ENCODE data around the gene WWC2. TPM values are rescaled to one million over a fixed set of nuclear protein-coding genes. Genes with fewer than 3 reads are reported as not detected.

The WWC2 gene
- total and polyA plus RNA-seq, 10 donors = 1.4 to 32.0 (median 19.3) TPM

DNA sequence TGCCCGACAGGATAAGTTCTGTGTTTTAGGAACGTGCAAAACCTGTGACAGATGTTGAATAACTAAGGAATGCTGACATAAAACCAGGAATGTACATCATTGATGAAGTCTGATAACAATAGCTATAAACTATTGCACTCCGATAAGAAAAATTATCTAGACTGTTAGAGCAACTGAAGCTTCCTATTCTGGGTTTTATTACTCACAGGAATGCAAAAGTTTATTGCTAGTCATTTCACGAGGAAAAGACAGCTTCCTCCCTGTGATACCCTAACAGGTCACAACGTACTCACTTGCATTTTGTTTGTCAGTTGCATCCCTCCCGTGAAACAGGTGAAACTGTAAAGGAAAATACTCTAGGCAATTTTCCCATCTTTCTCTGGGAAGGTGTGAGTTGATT is 155.1 kb downstream of the WWC2 start:
- Histone ChIP-seq H3K4me1 (peaks cover 0 to 8% (median 0%) of the 10 kb centered on the region in 6 donors), H3K4me3 (no peak overlapping the region), H3K36me3 (peaks cover 0 to 15% (median 0%) of the 10 kb centered on the region in 6 donors), H3K9me3 (no peaks in the 10 kb centered on the region), H3K27me3 (replicated peaks in 1 of 7) (no peaks in the 10 kb centered on the region), H3K27ac (no peak overlapping the region)
- intact Hi-C loops (cut with DNase I; ENCODE audit: low total_unique reads) = no loop called here
- no peak for TF ChIP-seq POLR2A (IDR thresholded peaks at IDR 0.05)
- TF ChIP-seq, protein P1, sequence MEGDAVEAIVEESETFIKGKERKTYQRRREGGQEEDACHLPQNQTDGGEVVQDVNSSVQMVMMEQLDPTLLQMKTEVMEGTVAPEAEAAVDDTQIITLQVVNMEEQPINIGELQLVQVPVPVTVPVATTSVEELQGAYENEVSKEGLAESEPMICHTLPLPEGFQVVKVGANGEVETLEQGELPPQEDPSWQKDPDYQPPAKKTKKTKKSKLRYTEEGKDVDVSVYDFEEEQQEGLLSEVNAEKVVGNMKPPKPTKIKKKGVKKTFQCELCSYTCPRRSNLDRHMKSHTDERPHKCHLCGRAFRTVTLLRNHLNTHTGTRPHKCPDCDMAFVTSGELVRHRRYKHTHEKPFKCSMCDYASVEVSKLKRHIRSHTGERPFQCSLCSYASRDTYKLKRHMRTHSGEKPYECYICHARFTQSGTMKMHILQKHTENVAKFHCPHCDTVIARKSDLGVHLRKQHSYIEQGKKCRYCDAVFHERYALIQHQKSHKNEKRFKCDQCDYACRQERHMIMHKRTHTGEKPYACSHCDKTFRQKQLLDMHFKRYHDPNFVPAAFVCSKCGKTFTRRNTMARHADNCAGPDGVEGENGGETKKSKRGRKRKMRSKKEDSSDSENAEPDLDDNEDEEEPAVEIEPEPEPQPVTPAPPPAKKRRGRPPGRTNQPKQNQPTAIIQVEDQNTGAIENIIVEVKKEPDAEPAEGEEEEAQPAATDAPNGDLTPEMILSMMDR (IDR thresholded peaks at IDR 0.05 in 8 of 11, conservative IDR thresholded peaks at IDR 0.05 in 3 of 11) = no peak
- TF ChIP-seq POLR2AphosphoS5 (IDR thresholded peaks at IDR 0.05) = no peak
- 78 to 90% (median 81%) methylated on average over 6 of the region's 6 CpGs for WGBS, 5 donors
- no peak for DNase-seq

DNA sequence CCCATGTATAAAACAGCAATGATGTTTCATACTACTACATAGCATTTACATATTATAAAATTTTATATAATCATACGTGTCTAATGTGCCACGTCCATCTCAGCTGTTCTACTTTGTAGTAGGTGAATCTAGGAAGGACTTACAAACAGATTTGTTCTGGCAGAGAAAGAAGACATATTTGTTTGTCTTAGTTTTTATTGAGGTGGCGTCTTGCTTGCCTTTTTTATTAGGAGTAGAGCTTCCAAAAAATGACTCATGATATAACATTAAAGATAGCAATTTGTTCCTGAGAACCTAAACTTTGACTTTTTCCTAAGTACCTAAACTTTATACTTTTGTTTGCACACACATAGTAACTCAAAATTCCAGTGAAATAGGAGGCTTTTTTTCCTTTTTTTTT is 156.4 kb downstream of the WWC2 start:
- H3K27ac ChIP-seq = no peak overlapping the region
- no peak for TF ChIP-seq POLR2AphosphoS5 (IDR thresholded peaks at IDR 0.05)
- TF ChIP-seq, protein P1 (IDR thresholded peaks at IDR 0.05 in 8 of 11, conservative IDR thresholded peaks at IDR 0.05 in 3 of 11) = no peak
- TF ChIP-seq POLR2A (IDR thresholded peaks at IDR 0.05) = no peak
- intact Hi-C loops (cut with DNase I; ENCODE audit: low total_unique reads) = loop anchor here (5.0 kb wide), 1 partner anchor 183 kb away; no protein-coding TSS in a partner anchor
- DNase-seq = no peak
- H3K4me1 ChIP-seq = peaks cover 0 to 8% (median 0%) of the 10 kb centered on the region in 6 donors
- no peaks in the 10 kb centered on the region for H3K9me3 ChIP-seq
- no peak overlapping the region for H3K4me3 ChIP-seq
- WGBS, 5 donors = 74 to 96% (median 85%) methylated on average over 3 of the region's 3 CpGs
- no peaks in the 10 kb centered on the region for H3K27me3 ChIP-seq (replicated peaks in 1 of 7)
- H3K36me3 ChIP-seq = peaks cover 0 to 16% (median 3%) of the 10 kb centered on the region in 6 donors

DNA sequence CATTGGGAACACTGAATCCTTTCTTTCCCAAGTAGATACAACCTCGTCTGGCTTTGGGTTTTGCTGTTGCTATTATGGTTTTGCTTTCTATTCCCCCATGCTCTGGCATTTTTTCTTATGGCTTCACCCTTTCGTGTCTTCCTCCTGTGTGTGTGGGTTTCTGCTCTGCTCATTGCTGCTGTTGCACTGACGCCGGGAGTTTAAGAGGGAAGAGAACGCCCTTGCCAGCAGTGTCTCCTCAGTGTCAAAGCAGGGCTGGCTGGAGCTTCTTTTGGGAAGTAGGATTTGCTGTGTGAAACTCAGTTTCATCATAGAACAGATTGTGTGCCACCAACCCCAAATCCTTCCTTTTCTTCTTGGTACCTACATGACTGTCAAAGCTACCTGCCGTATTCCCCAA is 157.3 kb downstream of the WWC2 start:
- 60 to 88% (median 79%) methylated on average over 6 of the region's 6 CpGs for WGBS, 5 donors
- H3K27ac ChIP-seq = no peak overlapping the region
- peaks cover 0 to 25% (median 11%) of the 10 kb centered on the region in 6 donors for H3K36me3 ChIP-seq
- H3K4me1 ChIP-seq = peaks cover 0 to 8% (median 0%) of the 10 kb centered on the region in 6 donors
- H3K4me3 ChIP-seq = no peak overlapping the region
- DNase-seq = no peak
- H3K27me3 ChIP-seq (replicated peaks in 1 of 7) = no peaks in the 10 kb centered on the region
- H3K9me3 ChIP-seq = no peaks in the 10 kb centered on the region
- TF ChIP-seq POLR2A (IDR thresholded peaks at IDR 0.05) (no peak), POLR2AphosphoS5 (IDR thresholded peaks at IDR 0.05) (no peak)
- TF ChIP-seq, protein P1 (IDR thresholded peaks at IDR 0.05 in 8 of 11, conservative IDR thresholded peaks at IDR 0.05 in 3 of 11) = no peak
- intact Hi-C loops (cut with DNase I; ENCODE audit: low total_unique reads) = loop anchor here (5.0 kb wide), 1 partner anchor 184 kb away; no protein-coding TSS in a partner anchor

DNA sequence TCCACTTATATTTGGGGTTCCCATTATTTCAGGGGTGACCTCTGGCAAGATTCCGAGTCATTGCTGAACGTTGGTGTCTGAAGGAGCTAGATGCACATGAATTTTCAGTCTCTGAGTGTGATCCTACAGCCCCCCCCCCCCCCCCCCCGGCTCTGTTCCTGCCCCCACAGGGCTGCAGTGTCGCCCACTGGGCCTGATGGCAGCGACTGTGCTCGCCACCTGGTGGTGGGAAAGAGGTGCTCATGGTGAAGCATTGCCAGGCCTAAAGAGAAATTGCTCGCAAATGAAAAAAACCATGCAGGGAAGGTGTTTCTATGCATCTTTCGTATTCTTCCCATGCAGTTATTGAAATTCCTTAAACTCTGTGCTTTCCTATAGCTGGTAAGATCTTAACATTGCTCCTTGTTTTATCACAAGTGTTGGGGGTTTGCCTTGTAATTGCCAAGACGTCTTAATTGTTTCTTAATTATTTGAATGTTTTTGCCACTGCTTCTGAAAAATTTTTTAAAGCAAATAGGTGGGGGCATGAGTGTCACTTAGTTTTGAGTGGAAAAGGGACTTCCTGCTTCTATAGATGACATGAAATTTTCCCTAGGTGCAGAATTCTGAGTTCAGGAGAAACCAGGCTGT is 157.8 kb downstream of the WWC2 start:
- 38 to 54% (median 47%) methylated on average over 9 of the region's 9 CpGs for WGBS, 5 donors

More for the DNA sequence above, 157.8 kb downstream of the WWC2 start:
- intact Hi-C loops (cut with DNase I; ENCODE audit: low total_unique reads) = loop anchor here (5.0 kb wide), 1 partner anchor 185 kb away; no protein-coding TSS in a partner anchor
- DNase-seq = peak; percentile 73
- Histone ChIP-seq H3K27ac (no peak overlapping the region), H3K27me3 (replicated peaks in 1 of 7) (no peaks in the 10 kb centered on the region), H3K36me3 (peaks cover 0 to 27% (median 11%) of the 10 kb centered on the region in 6 donors), H3K4me3 (no peak overlapping the region), H3K9me3 (no peaks in the 10 kb centered on the region), H3K4me1 (peaks cover 0 to 10% (median 0%) of the 10 kb centered on the region in 6 donors)
- TF ChIP-seq POLR2AphosphoS5 (IDR thresholded peaks at IDR 0.05) = peak in 1 of 3 donors; percentile 22
- TF ChIP-seq POLR2A (IDR thresholded peaks at IDR 0.05) = no peak
- TF ChIP-seq, protein P1 (IDR thresholded peaks at IDR 0.05 in 8 of 11, conservative IDR thresholded peaks at IDR 0.05 in 3 of 11) = peak in 10 of 11 experiments; percentile 34 to 75 (median 54)
